Breast epithelium (tissue), 3 donors: Measurements from ENCODE around the gene UGT1A3.

Experiments used
- CTCF ChIP-seq, 3 donors: fragments of 450-650 bp; IDR thresholded peaks; one replicate each; pipeline ENCODE4 v1.5.1; 2016 to 2017; ENCODE audit warnings: antibody characterized with exemption in 3 of 3, mild to moderate bottlenecking in 3 of 3, moderate library complexity in 3 of 3
- POLR2AphosphoS5 ChIP-seq, 3 donors: sonication (generic); formaldehyde crosslinking; IDR thresholded peaks; one replicate each; pipeline ENCODE4 v1.6.1; 2017; ENCODE audit warnings: antibody characterized with exemption in 3 of 3

GRCh38 chr2:233684640-233685039 is 44.2 kb upstream of the UGT1A3 start:
- TF ChIP-seq CTCF (IDR thresholded peaks at IDR 0.05) (no peak), POLR2AphosphoS5 (IDR thresholded peaks at IDR 0.05) (no peak)
